Activated CD4-positive, alpha-beta T cell treated with anti-CD3 and anti-CD28 coated beads, Interleukin-2, amount 50 U/mL, for 1 hour (primary cell): ENCODE data around the gene HSFX3.
"Not testable (repeated sequence)": the region's sequence is repeated elsewhere in the genome, so short reads cannot be mapped to it uniquely, and the experiment has no call there.

ENCODE experiments used
- DNase-seq: peaks from one replicate; pipeline ENCODE4 v3.0.0-alpha.2; 2020

Gene HSFX3

DNA sequence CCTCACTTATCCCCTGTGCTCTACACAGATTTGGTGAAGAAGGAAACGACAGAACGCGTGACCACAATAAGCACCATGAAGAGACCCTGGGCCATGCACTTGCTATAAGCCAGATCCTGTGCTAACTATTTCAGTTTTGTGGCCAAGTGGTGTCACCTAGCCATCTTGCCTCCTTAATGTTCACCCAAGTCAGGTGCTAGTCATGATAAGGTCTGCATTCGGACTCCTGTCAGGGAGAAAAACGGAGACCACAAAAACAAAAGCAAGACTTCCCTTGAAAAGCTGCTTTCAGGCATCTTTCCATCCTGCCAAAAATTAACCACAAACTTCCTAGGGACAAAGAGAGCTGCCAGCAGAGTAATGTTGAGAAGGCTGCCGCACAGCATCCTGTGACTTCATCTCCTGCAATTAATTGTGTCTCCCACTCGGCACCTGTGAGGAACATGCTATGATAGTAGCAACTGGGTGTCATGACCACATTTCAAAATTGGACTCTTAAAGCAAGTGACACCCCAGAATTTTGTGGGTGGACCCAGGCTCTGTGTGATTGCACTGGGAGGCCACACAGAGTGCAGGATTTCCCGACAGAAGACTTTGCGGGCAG, 35.8 kb downstream of the HSFX3 start:
- no peak for DNase-seq

- DNase-seq: peak; percentile 59
These were observed 37.4 kb downstream of the HSFX3 start for GRCh38 chrX:149512225-149512885.

GRCh38 chrX:149511081-149511480, 38.6 kb downstream of the HSFX3 start:
- DNase-seq: no peak

DNA sequence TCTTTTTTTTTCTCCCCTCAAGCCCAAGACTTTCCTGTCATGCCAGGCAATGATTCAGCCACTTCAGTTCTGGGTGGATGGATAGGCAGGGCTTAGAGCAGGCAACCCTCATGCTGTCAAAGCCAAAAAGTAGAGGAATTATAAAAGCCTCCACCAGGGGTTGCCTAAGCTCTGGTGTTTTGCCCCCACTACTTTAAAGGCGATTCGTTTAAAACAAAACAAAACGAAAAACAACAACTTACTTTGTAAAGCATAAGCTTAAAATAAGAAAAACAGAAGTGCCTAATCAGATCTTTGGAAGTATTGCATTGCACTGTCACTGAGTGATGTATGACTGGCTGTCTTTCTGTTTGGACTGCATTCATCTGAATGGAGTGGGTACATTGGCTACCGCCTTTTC, 39.3 kb downstream of the HSFX3 start:
- no peak for DNase-seq

GRCh38 chrX:149508467-149508866, 41.3 kb downstream of the HSFX3 start:
- DNase-seq: no peak

GRCh38 chrX:149506349-149506748, 43.4 kb downstream of the HSFX3 start:
- DNase-seq: no peak

DNA sequence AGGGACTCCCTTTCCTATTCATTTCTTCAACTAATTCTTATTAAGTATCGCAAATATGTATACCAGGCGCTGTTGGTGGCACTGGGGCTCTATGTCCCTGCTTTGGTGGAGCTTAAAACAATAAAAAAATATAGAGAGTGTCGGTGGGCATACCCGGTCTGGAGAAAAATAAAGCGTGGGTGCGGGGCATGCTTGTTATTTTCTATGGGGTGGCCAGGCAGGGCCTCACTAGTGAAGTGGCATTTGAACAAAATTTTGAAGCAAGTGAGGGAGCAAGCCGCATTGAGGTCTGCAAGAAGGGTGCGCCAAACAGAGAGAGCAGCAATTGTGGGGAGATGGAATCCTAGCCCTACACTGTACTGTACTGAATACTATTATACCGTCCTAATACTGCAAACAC, 44.1 kb downstream of the HSFX3 start:
- DNase-seq: no peak

DNA sequence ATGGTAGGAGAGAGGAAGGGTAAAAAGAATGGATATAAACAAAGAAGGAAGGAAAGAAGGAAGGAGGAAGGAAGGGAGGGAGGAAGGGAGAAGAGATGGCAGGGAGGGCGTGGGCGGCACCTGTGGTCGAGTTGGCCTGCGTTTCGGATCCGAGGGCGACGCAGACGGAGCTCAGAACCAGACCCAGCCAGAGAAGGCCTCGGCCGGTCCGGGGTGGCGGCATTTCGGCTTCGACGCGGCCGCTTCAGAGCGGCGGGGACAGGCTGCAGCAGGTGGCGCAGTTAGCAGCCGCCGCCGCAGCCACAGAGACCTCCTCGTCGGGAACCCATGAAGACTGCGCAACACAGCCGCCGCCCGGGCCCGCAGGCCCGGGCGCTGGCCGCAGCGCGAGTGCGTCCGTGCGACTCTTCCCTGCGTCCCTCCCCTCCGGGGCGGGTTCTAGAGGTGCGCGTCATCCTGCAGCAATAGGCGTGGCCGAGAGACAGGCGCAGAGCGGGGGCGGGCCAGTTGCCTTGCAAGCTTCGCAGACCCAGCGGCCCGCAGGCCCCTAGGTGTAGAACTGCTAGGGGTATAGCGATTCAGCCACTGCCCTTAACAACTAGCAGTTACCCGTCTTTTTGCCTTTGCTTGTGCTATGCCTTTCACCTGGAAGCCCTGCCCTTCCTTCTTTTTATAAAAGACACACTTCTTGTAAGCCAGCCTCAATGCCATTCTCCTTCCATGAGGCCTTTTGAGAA, 44.6 kb downstream of the HSFX3 start, which contains the start of gene IDS:
TSS of gene IDS (minus strand) at position 392 of the 737 bp plus-strand sequence. CDS start at position 223, 169 bp downstream.
- peak; percentile 84 for DNase-seq

DNA sequence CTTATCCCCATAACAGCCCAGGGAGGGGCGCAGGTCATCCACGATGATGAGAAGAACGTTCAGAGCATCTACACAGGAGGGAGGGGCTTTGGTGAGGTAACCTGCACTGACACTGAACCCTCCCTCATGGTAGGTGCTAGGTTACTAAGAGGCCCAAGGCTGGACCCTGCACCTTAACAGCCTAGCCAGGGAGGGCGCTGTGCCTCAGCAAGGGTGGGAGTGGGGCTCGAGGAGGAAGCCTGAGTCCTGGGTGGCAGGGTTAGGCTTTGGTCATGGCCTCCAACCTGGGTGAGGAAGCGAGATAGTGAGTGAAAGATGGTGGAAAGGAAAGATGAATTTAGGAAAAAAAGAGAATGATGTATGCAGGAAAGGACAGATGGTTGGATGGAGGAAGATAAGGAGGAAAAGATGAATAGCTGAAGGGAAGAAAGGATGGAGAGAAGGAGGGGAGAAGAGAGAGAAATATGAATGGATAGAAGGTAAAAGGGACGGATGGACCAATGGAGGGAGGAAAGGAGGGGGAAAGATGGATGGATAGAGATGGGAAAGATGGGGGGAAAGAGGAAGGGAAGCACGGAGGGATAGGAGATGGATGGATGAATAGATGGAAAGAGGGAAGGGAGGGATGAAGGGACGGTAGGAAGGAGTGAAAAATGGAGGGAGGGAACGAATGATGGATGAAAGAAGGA, 45.4 kb downstream of the HSFX3 start:
- peak; percentile 65 for DNase-seq

GRCh38 chrX:149503446-149503845, 46.3 kb downstream of the HSFX3 start:
- DNase-seq: peak; percentile 59

- DNase-seq: not testable (repeated sequence)
These were observed 46.8 kb downstream of the HSFX3 start for GRCh38 chrX:149502923-149503322.

DNA sequence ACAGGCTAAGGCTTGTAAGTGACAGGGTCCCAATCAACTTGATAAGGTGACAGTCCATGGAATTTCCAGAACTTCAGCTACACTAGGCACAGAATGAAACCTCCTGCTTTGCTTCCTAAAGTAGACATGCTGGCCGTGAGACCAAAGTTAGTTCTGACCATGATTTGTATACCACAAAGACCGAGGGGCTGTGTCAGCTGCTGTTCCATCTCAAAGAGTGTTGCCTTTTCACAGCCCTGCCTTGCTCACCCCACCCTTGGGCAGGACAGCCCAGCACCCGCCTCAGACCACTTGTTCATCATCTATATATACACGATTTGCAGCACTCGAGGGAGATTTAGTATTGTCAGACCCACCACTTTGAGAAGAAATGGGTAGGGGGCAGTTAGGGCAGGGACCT, 50.0 kb downstream of the HSFX3 start:
- DNase-seq: no peak

GRCh38 chrX:149498767-149499166, 51.0 kb downstream of the HSFX3 start:
- DNase-seq: no peak
